DOHH2 (cell line): ENCODE results near the gene PXK.

ENCODE experiments used
- EZH2phosphoT487 ChIP-seq: fragments of 200-600 bp; sonication (generic); IDR thresholded peaks from 2 replicates; pipeline ENCODE4 v1.6.1; 2017; ENCODE audit warnings: borderline replicate concordance, mild to moderate bottlenecking, antibody characterized with exemption, low read length, moderate library complexity, mixed read lengths
- TF ChIP-seq, protein P1 (sequence below): fragments of 200-600 bp; sonication (generic); IDR thresholded peaks from one replicate; pipeline ENCODE4 v1.5.1; 2014; ENCODE audit warnings: antibody characterized with exemption, mild to moderate bottlenecking, low read depth, low read length; ENCODE audit not compliant: poor library complexity, severe bottlenecking

DNA sequence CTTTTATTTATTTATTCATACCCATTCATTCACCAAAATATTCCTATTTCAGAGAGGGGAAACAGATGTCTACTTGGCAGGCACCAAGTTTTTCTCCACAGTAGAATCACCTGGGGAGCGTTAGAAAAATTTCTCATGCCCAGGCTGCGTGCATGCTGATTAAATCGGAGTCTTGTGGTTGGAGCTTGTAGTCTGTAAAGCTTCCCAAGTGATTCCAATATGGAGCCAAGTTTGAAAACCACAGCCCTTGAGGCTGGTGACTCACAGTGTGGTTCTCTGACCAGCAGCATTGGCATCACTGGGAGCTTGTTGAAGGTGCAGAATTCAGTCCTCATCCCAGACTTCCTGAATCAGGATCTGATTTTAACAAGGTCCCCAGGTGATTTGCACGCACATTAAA, 51.2 kb downstream of the PXK start:
- TF ChIP-seq, protein P1, sequence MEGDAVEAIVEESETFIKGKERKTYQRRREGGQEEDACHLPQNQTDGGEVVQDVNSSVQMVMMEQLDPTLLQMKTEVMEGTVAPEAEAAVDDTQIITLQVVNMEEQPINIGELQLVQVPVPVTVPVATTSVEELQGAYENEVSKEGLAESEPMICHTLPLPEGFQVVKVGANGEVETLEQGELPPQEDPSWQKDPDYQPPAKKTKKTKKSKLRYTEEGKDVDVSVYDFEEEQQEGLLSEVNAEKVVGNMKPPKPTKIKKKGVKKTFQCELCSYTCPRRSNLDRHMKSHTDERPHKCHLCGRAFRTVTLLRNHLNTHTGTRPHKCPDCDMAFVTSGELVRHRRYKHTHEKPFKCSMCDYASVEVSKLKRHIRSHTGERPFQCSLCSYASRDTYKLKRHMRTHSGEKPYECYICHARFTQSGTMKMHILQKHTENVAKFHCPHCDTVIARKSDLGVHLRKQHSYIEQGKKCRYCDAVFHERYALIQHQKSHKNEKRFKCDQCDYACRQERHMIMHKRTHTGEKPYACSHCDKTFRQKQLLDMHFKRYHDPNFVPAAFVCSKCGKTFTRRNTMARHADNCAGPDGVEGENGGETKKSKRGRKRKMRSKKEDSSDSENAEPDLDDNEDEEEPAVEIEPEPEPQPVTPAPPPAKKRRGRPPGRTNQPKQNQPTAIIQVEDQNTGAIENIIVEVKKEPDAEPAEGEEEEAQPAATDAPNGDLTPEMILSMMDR: no peak
- TF ChIP-seq EZH2phosphoT487: no peak
